Kidney epithelial cell (primary cell): ENCODE measurements around the gene NDUFA9. TPM values are rescaled to one million over a fixed set of nuclear protein-coding genes. Genes with fewer than 3 reads are reported as not detected.

Source experiments
- DNase-seq: peaks from one replicate; pipeline ENCODE4 v3.0.0-alpha.2; 2010; ENCODE audit warnings: low read depth
- H3K27me3 ChIP-seq: 2 replicates; pipeline ENCODE4 v1.6.0; 2011; ENCODE audit warnings: low read length; ENCODE audit not compliant: control insufficient read depth, insufficient read depth
- H3K36me3 ChIP-seq: 2 replicates; pipeline ENCODE4 v1.5.1; 2011; ENCODE audit warnings: low read length; ENCODE audit not compliant: control insufficient read depth, insufficient read depth
- H3K4me3 ChIP-seq: 2 replicates; pipeline ENCODE4 v1.5.1; 2011; ENCODE audit warnings: low read depth, mild to moderate bottlenecking, control low read depth, low read length
- CTCF ChIP-seq: IDR thresholded peaks from 2 replicates; pipeline ENCODE4 v1.5.1; 2011; ENCODE audit warnings: mild to moderate bottlenecking, moderate library complexity, low read length, control low read depth, inconsistent platforms; ENCODE audit not compliant: insufficient read depth, poor library complexity, severe bottlenecking
- total RNA-seq: library from RNA; depleted of rRNA; stranded (reverse); fragments of >200 nt; gene quantifications from 2 replicates; pipeline ENCODE4 v1.2.3, GENCODE V29; 2015

Gene NDUFA9
- total RNA-seq, 1 donor from 2014 or later = 73.7 TPM

GRCh38 chr12:4643747-4644146 is 5.2 kb upstream of the NDUFA9 start:
- no peaks in the 10 kb centered on the region for H3K36me3 ChIP-seq
- H3K27me3 ChIP-seq = no peaks in the 10 kb centered on the region
- no peak overlapping the region for H3K4me3 ChIP-seq
- no peak for TF ChIP-seq CTCF
- DNase-seq = no peak

GRCh38 chr12:4645023-4645422 is 3.9 kb upstream of the NDUFA9 start:
- no peaks in the 10 kb centered on the region for H3K27me3 ChIP-seq
- H3K4me3 ChIP-seq = no peak overlapping the region
- DNase-seq = no peak
- TF ChIP-seq CTCF = no peak
- H3K36me3 ChIP-seq = no peaks in the 10 kb centered on the region

- TF ChIP-seq CTCF = no peak
- Histone ChIP-seq H3K36me3 (no peaks in the 10 kb centered on the region), H3K27me3 (no peaks in the 10 kb centered on the region), H3K4me3 (peak overlapping the region; percentile 82)
- no peak for DNase-seq
Observed at GRCh38 chr12:4648104-4648500, 812 bp upstream of the NDUFA9 start.

GRCh38 chr12:4649358-4649661 is 396 bp downstream of the NDUFA9 start:
- Histone ChIP-seq H3K27me3 (no peaks in the 10 kb centered on the region), H3K36me3 (peaks cover 1% of the 10 kb centered on the region), H3K4me3 (peak overlapping the region; percentile 82)
- TF ChIP-seq CTCF = no peak
- no peak for DNase-seq

- DNase-seq = no peak
- TF ChIP-seq CTCF = no peak
- no peak overlapping the region for H3K4me3 ChIP-seq
- H3K36me3 ChIP-seq = peaks cover 1% of the 10 kb centered on the region
- H3K27me3 ChIP-seq = no peaks in the 10 kb centered on the region
Observed at GRCh38 chr12:4653257-4653656, 4.3 kb downstream of the NDUFA9 start.

- no peak for TF ChIP-seq CTCF
- Histone ChIP-seq H3K4me3 (no peak overlapping the region), H3K27me3 (no peaks in the 10 kb centered on the region), H3K36me3 (peaks cover 1% of the 10 kb centered on the region)
- DNase-seq = no peak
Observed at GRCh38 chr12:4653691-4654090, 4.8 kb downstream of the NDUFA9 start.
